Natural killer cell (primary cell): ENCODE data around the gene SLC24A3. TPM values are rescaled to one million over a fixed set of nuclear protein-coding genes. Genes with fewer than 3 reads are reported as not detected.

ENCODE experiments used
- ATAC-seq, 3 donors: fragments of 150-1000 bp in 2 of 3; fragments of 200-7000 bp in 1 of 3; cut with Tn5 transposase; 1 replicate in 1 of 3; 2 replicates in 2 of 3; pipeline ENCODE4 v1.10.0; 2021; ENCODE audit warnings: mild to moderate bottlenecking in 2 of 3, moderate library complexity in 2 of 3
- DNase-seq, 2 donors: peaks; one replicate each; pipeline versions ENCODE4 v3.0.0 to v3.0.0-alpha.2; 2013 to 2021; ENCODE audit warnings: mixed read lengths in 1 of 2
- H3K27ac ChIP-seq: one replicate; pipeline ENCODE4 v1.5.1; 2013; ENCODE audit warnings: mild to moderate bottlenecking, low read length
- H3K27me3 ChIP-seq: one replicate; pipeline ENCODE4 v1.6.1; 2013; ENCODE audit warnings: low read length; ENCODE audit not compliant: control insufficient read depth, insufficient read depth
- H3K36me3 ChIP-seq: one replicate; pipeline ENCODE4 v1.6.1; 2013; ENCODE audit warnings: low read length; ENCODE audit not compliant: control insufficient read depth, insufficient read depth
- H3K4me1 ChIP-seq: one replicate; pipeline ENCODE4 v1.6.1; 2013; ENCODE audit warnings: low read length; ENCODE audit not compliant: control insufficient read depth, insufficient read depth
- H3K4me3 ChIP-seq: one replicate; pipeline ENCODE4 v1.5.1; 2013; ENCODE audit warnings: low read length
- H3K9me3 ChIP-seq: one replicate; pipeline ENCODE4 v1.6.1; 2013; ENCODE audit warnings: low read length; ENCODE audit not compliant: control insufficient read depth, insufficient read depth
- H3K27ac Mint-ChIP-seq, 2 donors: one replicate each; pipeline ENCODE4 v1.8.0; 2022; ENCODE audit warnings: mild to moderate bottlenecking in 2 of 2, mixed read lengths in 2 of 2, moderate library complexity in 1 of 2
- H3K27me3 Mint-ChIP-seq, 2 donors: one replicate each; pipeline ENCODE4 v1.8.0; 2022; ENCODE audit warnings: low read depth in 2 of 2, mixed read lengths in 2 of 2
- H3K36me3 Mint-ChIP-seq: one replicate; pipeline ENCODE4 v1.8.0; 2022; ENCODE audit warnings: mixed read lengths
- H3K4me1 Mint-ChIP-seq, 2 donors: one replicate each; pipeline ENCODE4 v1.8.0; 2022; ENCODE audit warnings: mixed read lengths in 2 of 2
- H3K4me3 Mint-ChIP-seq: one replicate; pipeline ENCODE4 v1.8.0; 2022; ENCODE audit warnings: mild to moderate bottlenecking, moderate library complexity, mixed read lengths
- H3K9me3 Mint-ChIP-seq, 2 donors: one replicate each; pipeline ENCODE4 v1.8.0; 2022; ENCODE audit warnings: mixed read lengths in 2 of 2
- WGBS: methylation state at CpG from one replicate; pipeline ENCODE4 v1.1.7; 2013; ENCODE audit warnings: missing lambda C conversion rate; ENCODE audit not compliant: insufficient coverage; 5-methylcytosine and 5-hydroxymethylcytosine counted together
- intact Hi-C: fragments of 100-400 bp; cut with micrococcal nuclease; formaldehyde crosslinking; loops from one replicate; pipeline ENCODE4 v1.14.2; 2022
- total RNA-seq, 4 donors: library from RNA; stranded (reverse); fragments of 120-200 nt in 1 of 4; gene quantifications; one replicate each; pipeline versions ENCODE4 v1.2.3 to v1.2.4, GENCODE V29; 2013 to 2022
- TF ChIP-seq, protein P1 (sequence below): fragments of 200-600 bp; IDR thresholded peaks from one replicate; pipeline ENCODE4 v1.8.0; 2022; ENCODE audit warnings: antibody characterized with exemption

Gene SLC24A3
- total RNA-seq, 3 donors from 2014 or later (not counting 1 experiment from before 2014, with no cell fraction given): 0.09 to 5.5 (median 0.99) TPM

DNA sequence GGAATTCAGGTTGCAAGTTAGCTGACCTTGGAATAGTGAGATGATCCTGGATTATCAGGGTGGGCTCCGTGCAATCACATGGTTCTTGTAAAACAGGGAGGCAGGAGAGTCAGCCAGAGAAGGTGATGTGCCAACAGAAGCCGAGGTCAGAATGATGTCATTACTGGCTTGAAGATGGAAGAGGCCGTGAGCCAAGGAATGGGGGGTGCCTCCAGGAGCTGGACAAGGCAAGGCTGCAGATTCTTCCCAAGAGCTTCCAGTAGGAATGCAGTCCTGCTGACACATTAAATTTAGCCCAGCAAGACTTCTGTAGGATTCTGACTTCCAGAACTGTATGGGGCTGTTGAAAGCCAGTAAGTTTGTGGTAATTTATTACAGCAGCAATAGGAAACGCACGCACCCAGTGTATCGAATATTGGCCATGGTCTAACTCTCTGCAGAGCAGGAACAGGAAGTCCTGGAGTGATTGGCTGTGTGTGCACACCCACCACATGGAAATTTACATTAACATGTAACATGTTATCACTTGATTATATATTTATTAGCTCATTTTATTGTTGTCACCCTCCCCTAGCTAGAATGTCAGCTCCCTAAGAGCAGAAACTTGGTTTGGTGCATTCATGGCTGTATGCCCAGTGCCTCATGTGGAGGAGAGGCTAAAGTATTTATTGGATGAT lies 19.1 kb downstream of the SLC24A3 start:
- peaks cover 8 to 10% of the 10 kb centered on the region in 2 donors for H3K27me3 Mint-ChIP-seq
- no peak for ATAC-seq
- Histone ChIP-seq H3K4me1 (no peaks in the 10 kb centered on the region), H3K4me3 (no peak overlapping the region), H3K36me3 (no peaks in the 10 kb centered on the region), H3K27ac (no peak overlapping the region), H3K9me3 (no peaks in the 10 kb centered on the region), H3K27me3 (no peaks in the 10 kb centered on the region)
- H3K36me3 Mint-ChIP-seq: no peaks in the 10 kb centered on the region
- H3K27ac Mint-ChIP-seq: no peak overlapping the region
- H3K9me3 Mint-ChIP-seq: no peaks in the 10 kb centered on the region
- intact Hi-C loops: no loop called here
- no peaks in the 10 kb centered on the region for H3K4me1 Mint-ChIP-seq
- 81% methylated on average over 6 of the region's 6 CpGs for WGBS
- TF ChIP-seq, protein P1, sequence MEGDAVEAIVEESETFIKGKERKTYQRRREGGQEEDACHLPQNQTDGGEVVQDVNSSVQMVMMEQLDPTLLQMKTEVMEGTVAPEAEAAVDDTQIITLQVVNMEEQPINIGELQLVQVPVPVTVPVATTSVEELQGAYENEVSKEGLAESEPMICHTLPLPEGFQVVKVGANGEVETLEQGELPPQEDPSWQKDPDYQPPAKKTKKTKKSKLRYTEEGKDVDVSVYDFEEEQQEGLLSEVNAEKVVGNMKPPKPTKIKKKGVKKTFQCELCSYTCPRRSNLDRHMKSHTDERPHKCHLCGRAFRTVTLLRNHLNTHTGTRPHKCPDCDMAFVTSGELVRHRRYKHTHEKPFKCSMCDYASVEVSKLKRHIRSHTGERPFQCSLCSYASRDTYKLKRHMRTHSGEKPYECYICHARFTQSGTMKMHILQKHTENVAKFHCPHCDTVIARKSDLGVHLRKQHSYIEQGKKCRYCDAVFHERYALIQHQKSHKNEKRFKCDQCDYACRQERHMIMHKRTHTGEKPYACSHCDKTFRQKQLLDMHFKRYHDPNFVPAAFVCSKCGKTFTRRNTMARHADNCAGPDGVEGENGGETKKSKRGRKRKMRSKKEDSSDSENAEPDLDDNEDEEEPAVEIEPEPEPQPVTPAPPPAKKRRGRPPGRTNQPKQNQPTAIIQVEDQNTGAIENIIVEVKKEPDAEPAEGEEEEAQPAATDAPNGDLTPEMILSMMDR: no peak
- H3K4me3 Mint-ChIP-seq: no peak overlapping the region
- no peak for DNase-seq

DNA sequence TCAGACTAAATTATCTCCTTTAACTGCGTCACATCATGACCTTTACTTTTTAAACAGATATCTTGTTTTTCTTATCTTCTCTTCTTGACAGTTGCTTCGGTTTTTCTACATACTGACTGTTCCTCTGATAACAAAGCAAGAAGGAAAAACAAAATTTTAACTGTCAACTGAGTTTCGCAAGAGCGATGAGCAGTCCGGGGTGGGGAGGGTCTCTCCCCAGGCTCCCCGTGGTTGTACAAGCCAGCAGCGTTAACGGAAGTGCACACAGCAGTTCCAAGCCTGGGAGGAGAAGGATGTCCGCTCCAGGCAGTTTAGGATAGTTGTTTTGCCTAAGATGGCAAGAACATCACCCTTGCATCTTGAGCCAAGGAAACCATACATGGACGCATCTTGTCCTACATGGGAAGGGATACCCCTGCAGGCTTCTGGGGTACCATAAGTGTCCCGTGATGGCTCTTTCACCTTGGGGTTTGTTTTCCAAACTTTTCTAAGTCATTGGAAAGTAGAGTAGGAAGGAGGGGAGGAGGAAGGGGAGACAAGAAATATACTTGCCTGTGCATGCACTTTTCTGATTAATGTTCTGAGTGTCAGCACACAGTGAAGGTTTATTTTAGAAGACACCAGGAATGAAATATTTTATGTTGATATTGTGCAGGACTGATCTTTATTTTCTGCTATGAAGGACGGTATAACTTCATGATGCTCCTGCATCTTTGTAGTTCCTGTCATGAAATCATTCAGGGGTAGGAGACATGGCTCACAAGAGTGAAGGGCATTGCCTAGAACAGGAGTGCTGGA lies 20.8 kb downstream of the SLC24A3 start:
- peak in 1 of 3 donors; percentile 82 for ATAC-seq
- Mint-ChIP-seq H3K4me3 (no peak overlapping the region), H3K27me3 (peaks cover 10 to 13% of the 10 kb centered on the region in 2 donors), H3K36me3 (no peaks in the 10 kb centered on the region), H3K9me3 (no peaks in the 10 kb centered on the region), H3K4me1 (no peaks in the 10 kb centered on the region), H3K27ac (no peak overlapping the region)
- Histone ChIP-seq H3K4me1 (no peaks in the 10 kb centered on the region), H3K9me3 (no peaks in the 10 kb centered on the region), H3K4me3 (no peak overlapping the region), H3K36me3 (no peaks in the 10 kb centered on the region), H3K27ac (no peak overlapping the region), H3K27me3 (no peaks in the 10 kb centered on the region)
- intact Hi-C loops: no loop called here
- WGBS: 87% methylated on average over 12 of the region's 12 CpGs
- DNase-seq: no peak
- TF ChIP-seq, protein P1: no peak

DNA sequence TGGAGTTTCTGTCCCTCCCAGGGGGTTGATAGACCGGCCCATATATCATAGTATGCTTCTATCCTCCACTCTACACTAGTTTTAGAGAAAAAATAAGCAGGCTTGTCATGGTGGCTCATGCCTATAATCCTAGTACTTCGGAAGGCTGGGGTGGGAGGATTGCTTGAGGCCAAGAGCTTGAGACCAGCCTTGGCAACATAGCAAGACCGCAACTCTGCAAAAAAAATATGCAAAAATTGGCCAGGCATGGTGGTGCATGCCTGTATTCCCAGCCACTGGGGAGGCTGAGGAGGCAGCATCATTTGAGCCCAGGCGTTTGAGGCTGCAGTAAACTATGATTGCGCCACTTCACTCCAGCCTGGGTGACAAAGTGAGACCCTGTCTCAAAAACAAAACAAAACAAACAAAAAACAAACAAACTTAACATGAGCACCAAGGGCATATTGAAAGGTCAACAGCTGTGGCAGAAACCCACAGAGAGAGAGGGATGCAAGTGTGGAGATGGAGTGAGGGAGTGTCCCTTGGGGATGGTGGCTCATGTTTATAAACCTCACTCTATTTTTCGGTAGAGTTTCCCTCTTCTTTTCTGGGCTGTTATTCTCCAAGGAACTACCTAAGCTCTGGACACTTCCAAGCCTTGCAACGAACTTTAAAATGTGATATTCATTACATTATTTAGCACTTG lies 24.1 kb downstream of the SLC24A3 start:
- no peak for ATAC-seq

More for the DNA sequence above, 24.1 kb downstream of the SLC24A3 start:
- Histone ChIP-seq H3K9me3 (no peaks in the 10 kb centered on the region), H3K4me3 (no peak overlapping the region), H3K27me3 (no peaks in the 10 kb centered on the region), H3K27ac (no peak overlapping the region), H3K4me1 (no peaks in the 10 kb centered on the region), H3K36me3 (no peaks in the 10 kb centered on the region)
- no peaks in the 10 kb centered on the region for H3K4me1 Mint-ChIP-seq
- 83% methylated on average over 7 of the region's 7 CpGs for WGBS
- intact Hi-C loops: no loop called here
- H3K9me3 Mint-ChIP-seq: no peaks in the 10 kb centered on the region
- H3K36me3 Mint-ChIP-seq: no peaks in the 10 kb centered on the region
- no peak for DNase-seq
- H3K27me3 Mint-ChIP-seq: peaks cover 3 to 9% of the 10 kb centered on the region in 2 donors
- no peak overlapping the region for H3K27ac Mint-ChIP-seq
- TF ChIP-seq, protein P1: no peak
- H3K4me3 Mint-ChIP-seq: no peak overlapping the region
